CD4-positive, alpha-beta T cell treated with Interleukin-4 for 4 hours (primary cell): ENCODE results near the gene RPS6KA2.

ENCODE experiments used
- DNase-seq: peaks from one replicate; pipeline ENCODE4 v3.0.0-alpha.2; 2020

RPS6KA2 gene

DNA sequence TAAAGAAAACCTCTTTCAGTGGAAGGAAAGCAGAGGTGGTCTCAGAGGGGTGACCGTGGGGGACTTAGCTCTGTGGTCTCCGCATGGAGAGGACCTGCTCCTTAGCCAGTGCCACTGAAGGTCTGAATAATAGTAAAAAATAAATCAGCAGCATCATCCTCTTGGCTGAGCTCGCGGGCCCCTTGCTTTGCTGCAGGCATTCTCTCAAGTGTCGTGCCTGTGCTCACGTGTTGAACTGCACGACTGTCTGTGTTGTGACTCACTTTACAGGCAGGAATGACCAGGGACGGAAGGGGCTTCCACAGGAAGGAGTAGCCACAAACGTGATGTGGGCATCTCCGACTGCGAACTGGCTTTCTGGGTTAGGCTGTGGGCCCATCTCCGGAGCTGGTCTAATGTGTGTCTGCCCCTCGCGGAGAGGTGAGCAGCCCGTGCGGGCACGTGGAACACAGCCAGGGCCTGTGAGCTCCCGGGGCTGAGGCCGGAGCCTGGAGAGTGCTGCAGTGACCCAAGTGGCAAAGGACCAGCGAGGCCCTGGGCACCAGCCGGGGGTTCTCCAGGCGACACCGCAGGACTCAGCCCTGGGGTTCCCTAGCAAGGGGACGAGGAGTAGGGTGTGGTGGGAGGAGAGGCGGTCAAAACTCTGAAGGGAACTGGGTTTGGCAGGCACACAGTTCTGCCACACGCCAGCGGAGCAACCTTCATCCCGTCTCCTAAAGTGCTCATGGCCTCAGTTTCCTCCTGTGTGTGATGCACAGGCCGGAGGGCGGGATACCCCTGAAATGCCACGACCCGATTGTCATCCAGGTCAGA lies 129.8 kb downstream of the RPS6KA2 start:
- DNase-seq, result no peak

GRCh38 chr6:166496460-166496859 lies 130.6 kb downstream of the RPS6KA2 start:
- DNase-seq, result no peak

- no peak for DNase-seq
These were observed 131.3 kb downstream of the RPS6KA2 start for GRCh38 chr6:166495487-166496314.

DNA sequence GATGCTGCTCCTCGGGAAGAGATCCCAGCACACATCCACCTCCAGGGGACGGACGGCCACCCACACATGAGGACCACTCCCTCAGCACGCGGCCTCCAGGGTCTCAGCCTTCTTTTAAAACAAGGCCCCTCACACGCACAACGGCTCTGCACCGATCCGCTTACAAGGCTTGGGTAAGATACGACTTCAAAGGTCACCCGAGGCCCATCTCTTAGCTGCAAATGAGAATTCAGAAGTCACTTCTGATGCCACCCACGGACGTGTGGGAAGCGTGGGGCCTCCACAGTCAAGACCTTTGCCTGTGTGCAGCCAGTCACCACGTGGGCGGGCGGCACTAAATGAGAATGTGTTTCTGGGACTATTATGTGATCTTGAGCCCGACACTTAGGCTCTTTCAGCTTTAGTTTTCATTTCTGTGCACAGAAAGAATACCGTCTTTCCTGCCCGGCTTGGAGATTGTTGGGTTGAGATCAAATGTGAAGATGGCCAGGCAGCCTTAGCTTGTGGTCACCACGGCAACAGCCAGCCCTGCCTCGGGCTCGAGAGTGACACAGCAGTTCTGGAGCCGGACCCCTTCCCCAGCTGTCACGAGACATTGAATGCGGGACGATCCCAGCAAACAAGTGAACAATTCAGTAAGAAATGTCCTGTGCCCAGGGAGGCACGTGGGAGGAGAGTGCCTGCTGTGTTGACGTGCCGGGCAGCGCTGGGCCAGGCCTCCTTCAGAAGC lies 132.1 kb downstream of the RPS6KA2 start:
- DNase-seq, result no peak

DNA sequence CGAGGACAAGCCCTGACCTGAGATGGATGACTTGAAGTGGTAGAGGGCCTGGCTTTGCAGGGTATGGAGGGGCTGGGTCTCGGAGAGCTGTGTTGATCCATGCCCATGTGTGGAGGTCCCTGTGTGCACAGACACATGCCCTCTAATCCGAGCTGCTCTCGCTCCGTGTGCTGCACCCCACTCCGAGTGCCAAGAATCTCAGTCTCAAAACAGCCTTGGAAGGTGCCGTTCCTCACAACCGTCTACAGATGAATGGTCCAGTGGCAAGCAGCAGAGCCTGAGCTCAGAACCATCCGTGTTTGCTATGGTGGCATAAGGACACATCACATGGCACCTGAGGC lies 133.0 kb downstream of the RPS6KA2 start:
- no peak for DNase-seq

GRCh38 chr6:166493427-166494100 lies 133.5 kb downstream of the RPS6KA2 start:
- DNase-seq, result no peak

DNA sequence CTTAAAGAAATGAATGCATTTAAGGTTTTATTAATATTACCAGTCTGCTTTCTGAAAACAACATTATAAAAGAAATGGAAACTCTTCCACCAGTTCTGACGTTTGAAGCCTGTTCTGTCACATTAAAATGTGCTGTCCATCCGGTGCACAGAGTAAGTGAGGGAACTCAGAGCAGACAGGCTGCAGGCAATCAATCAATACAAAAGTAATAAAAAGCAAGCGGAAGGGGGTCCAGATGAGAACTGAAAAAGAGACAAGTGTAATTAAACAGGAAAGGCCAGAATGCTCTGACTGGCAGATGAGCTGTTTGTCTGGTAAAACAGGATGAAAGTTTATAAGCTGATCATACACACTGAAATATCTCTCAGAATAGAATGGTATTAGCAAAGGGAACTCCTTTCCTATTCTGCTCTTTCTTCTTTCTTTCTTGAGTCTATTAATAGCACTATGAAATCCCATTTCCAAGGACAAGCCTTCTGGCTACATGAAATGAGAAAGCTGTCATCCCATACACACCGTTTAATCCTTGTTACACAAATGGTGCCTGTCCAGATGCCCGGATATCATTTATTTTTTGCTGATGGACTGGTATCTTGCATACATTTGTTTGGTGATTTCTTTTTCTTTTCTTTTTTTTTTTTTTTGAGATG lies 134.8 kb downstream of the RPS6KA2 start:
- DNase-seq, result no peak

- DNase-seq, result no peak
These were observed 136.2 kb downstream of the RPS6KA2 start for GRCh38 chr6:166490671-166491500.

GRCh38 chr6:166489301-166490155 lies 137.5 kb downstream of the RPS6KA2 start:
- no peak for DNase-seq

DNA sequence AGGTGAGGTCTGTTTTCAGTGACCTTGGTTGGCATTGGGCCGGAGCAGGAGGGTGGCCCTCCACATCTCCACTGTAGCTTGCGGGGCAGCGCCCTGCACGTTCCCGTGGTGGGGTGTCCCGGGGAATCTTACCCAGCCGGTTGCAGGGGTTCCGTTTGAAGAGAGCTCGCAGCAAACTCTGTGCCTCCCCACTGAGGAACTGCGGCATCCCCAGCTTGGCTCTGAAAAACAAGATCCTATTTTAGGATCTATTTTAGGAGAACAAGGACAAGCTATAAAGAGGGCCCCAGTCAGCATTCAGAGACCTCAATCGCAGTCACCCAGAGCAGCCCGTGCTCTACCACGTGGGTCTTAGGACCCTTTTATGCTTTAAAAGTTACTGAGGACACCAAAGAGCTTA lies 138.3 kb downstream of the RPS6KA2 start:
- DNase-seq, result no peak

DNA sequence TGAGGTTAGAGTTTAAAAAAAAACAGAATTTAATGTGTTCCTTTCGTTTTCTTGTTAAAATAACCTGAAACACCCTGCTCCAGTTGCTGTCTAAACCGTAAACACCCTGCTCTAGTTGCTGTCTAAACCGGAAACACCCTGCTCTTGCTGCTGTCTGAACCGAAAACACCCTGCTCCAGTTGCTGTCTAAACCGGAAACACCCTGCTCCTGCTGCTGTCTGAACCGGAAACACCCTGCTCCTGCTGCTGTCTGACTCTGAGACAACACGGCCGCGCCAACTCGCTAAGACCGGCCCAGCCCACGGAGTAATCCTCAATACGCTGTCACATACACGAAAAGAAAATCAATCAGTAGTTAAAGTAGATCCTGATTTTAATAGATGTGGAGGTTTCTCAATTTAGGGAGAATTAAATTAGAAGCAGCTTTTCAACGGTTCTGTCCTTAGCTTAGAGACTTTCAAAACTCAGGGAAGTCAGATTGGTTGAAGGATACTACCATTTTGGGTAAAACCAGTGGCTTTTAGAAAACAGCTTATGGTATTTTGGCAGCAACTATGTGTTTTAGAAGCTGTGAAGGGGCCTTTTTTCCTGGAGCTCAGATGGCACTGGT lies 138.9 kb downstream of the RPS6KA2 start:
- peak; percentile 96 for DNase-seq

- peak; percentile 19 for DNase-seq
These were observed 139.9 kb downstream of the RPS6KA2 start for GRCh38 chr6:166487148-166487547.

- no peak for DNase-seq
These were observed 140.5 kb downstream of the RPS6KA2 start for GRCh38 chr6:166486536-166486880.

DNA sequence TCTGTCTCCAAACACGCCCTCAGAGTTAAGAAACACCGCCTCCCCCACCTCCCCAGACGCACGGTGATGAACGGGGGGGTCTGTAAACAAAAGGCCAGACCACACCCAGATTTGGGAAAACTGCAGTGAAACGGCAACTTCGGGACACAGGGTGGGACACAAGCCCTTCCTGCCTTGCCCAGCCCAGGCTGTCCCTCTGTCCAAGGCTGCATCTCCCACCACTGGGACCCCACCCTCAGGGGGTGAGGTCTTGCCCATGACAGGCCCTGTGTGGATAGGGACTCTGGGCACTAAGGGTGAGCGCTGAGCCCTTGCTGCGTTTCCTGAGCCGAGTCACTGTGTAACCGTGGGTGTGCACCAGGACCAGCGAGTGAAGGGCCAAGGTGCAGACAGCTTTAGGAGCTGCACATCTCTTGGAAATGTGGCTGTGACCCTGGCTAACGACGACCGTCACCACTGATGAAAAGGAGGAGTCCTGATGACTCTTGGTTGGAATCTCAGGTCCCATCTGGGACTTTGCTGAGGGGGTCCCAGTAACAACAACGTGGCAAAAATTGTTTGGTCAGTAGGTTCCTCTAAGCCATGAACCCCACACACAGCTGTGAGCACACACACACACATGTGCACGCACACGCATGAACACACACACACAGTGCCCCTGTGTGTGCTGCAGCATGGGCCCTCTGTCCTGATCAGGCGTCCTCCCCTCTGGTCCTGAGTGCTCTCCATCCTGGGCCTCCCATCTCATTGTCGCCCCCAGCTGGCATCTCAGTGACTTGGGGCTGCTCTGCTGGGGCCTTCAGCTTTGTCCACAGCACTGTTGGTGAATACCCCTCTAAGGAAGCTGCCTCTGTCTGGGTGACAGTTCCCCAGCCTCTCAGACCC lies 141.2 kb downstream of the RPS6KA2 start:
- DNase-seq, result no peak

GRCh38 chr6:166484863-166485262 lies 142.2 kb downstream of the RPS6KA2 start:
- no peak for DNase-seq

DNA sequence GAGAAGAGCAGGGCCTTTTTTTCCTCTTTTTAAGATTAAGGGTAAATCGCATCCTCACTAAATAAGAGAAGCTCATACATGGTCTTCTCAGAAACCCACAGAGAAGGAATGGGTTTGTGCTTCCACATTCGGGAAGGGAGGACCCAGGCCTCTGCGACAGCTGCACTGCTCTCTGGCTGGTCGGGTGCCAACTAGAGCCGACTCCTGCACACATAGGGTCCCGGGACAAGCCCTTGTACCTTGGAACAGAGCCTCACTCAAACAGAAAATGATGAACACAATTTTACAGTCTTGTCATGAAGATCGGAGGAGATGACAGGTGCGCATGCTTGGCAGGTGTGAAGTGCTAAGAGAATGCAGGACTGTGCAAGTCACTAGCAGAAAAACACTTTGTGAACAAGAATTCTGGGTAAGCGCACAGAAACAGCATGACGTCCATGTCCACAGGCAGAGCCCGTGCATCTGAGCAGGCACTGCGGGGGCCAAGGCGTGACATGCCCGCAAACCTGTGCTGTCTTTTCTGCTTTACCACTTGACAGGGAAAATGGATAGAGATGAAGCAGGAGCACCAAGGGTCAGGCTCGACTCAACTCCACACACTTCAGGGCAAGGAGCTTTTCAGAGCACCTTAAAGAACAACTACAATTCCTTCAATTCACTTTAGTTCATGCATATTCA lies 143.3 kb downstream of the RPS6KA2 start:
- no peak for DNase-seq

DNA sequence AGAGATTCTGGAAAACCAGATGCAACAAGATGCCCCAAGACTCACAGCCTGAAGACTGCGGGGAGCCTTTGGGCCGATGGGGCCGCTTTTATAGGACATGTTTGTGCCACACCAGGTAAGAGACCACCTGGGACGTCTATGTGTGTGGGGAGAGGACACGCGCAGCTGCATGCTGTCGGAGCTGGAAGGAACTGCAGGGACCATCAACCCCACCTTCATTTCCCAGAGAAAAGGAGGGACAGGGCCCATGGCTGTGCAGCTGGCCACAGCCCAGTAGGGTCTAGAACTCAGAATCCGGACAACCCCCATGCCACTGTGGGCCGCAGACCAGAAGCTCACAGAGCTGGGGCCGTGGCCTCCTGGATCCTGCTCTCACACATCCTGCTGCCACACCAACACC lies 144.0 kb downstream of the RPS6KA2 start:
- no peak for DNase-seq

- no peak for DNase-seq
These were observed 148.1 kb downstream of the RPS6KA2 start for GRCh38 chr6:166478782-166479592.
